ENCODE measurements around the gene DLGAP1. TPM values are rescaled to one million over a fixed set of nuclear protein-coding genes. Genes with fewer than 3 reads are reported as not detected.

The DLGAP1 gene
- total and polyA plus RNA-seq, 2 of the 8 experiments (the other 6 are each of a cell fraction or from before 2014, with no cell fraction given): 11.8 to 16.9 TPM

DNA sequence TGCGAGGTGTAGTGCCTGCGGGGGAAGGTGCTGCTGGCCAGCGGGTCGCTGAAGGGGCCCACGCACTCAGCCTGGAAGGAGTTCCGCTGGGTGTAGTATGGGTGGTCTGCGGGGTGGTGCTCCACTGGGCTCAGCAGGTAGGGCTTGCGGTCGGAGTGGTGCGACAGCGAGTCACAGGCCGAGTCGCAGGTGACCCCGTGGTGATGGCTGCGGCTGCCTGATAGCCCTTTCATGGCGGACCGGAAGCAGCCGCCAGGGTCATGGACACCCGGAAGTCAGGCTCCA is 575.3 kb downstream of the DLGAP1 start:
- H3K4ac ChIP-seq (replicated peaks; ENCODE audit: insufficient read length, low read depth, low read length): no peak overlapping the region
- H2BK5ac ChIP-seq (ENCODE audit: low read depth, low read length): peak overlapping the region; percentile 8; the same call in 1 of the 2 replicates
- H4K20me1 ChIP-seq (replicated peaks in 1 of 2; ENCODE audit: control insufficient read depth in 1 of 2, insufficient read depth in 2 of 2, low read length in 2 of 2): no peaks in the 10 kb centered on the region
- no peak overlapping the region for H2AK5ac ChIP-seq (ENCODE audit: low read depth, low read length)
- H2BK20ac ChIP-seq (ENCODE audit: low read length): no peak overlapping the region
- FAIRE-seq (no peak), DNase-seq (ENCODE audit: low read depth in 1 of 2, low spot score in 2 of 2) (no peak)
- no peaks in the 10 kb centered on the region for H3K79me2 ChIP-seq (ENCODE audit: control insufficient read depth in 1 of 2, insufficient read depth in 2 of 2, low read length in 2 of 2)
- peaks cover 0 to 10% (median 0%) of the 10 kb centered on the region in 4 experiments; a peak in 2 of 8 replicates for H3K36me3 ChIP-seq (ENCODE audit: control insufficient read depth in 2 of 4, insufficient read depth in 4 of 4, low read length in 3 of 4)
- no peak overlapping the region for H3K14ac ChIP-seq (ENCODE audit: insufficient read length)
- POLR2A ChIA-PET (ENCODE audit: partially characterized antibody): interaction anchor here (1.0 to 1.5 kb wide), 2 partner anchors 10 to 13 kb away, joined by 3 read pairs; no protein-coding TSS in a partner anchor
- H3K18ac ChIP-seq (ENCODE audit: extremely low read depth, low read length): no peak overlapping the region
- H4K5ac ChIP-seq (ENCODE audit: insufficient read length, low read depth, low read length): no peak overlapping the region
- no peak overlapping the region for H3K23ac ChIP-seq (ENCODE audit: insufficient read length)
- 94% methylated on average over 19 of the region's 19 CpGs; no CpG with 5 or more reads in 1 of the 2 experiments for WGBS, 2 experiments (ENCODE audit: extremely low coverage in 1 of 2, insufficient coverage in 1 of 2, insufficient read length in 1 of 2, insufficient replicate concordance in 2 of 2, low coverage in 1 of 2, low lambda C conversion rate in 2 of 2, missing lambda C conversion rate in 1 of 2)
- CTCF ChIA-PET (ENCODE audit: partially characterized antibody): interaction anchor here (2.0 to 2.1 kb wide), 2 partner anchors 16 to 108 kb away, joined by 5 to 9 read pairs; no protein-coding TSS in a partner anchor
- no peak overlapping the region for H3K9ac ChIP-seq (replicated peaks in 1 of 4; ENCODE audit: extremely low read depth in 1 of 4, low read depth in 3 of 4, low read length in 3 of 4)
- no peak overlapping the region for H3K27ac ChIP-seq (ENCODE audit: low read depth, low read length)
- no peak overlapping the region for H2AFZ ChIP-seq (ENCODE audit: low read length)
- no peak overlapping the region for H3K4me2 ChIP-seq (ENCODE audit: insufficient read depth in 1 of 2, low read depth in 2 of 2, low read length in 2 of 2)
- H2BK15ac ChIP-seq (ENCODE audit: low read length): no peak overlapping the region
- H2BK12ac ChIP-seq (ENCODE audit: low read depth, low read length): no peak overlapping the region
- no peaks in the 10 kb centered on the region for H3K79me1 ChIP-seq (ENCODE audit: low read depth, low read length)
- H3K4me3 ChIP-seq (ENCODE audit: extremely low read depth in 1 of 4, insufficient read depth in 2 of 4, low read depth in 3 of 4, low read length in 4 of 4): no peak overlapping the region
- no peak overlapping the region for H2BK120ac ChIP-seq (replicated peaks; ENCODE audit: low read depth, low read length)
- H3K9me3 ChIP-seq (ENCODE audit: insufficient read depth in 2 of 2, low read depth in 1 of 2, low read length in 1 of 2): no peaks in the 10 kb centered on the region
- no peak overlapping the region for H3K56ac ChIP-seq (replicated peaks; ENCODE audit: insufficient read length, low read depth, low read length)
- no peak overlapping the region for H4K8ac ChIP-seq (ENCODE audit: extremely low read depth, insufficient read depth, low read length)
- H4K91ac ChIP-seq (replicated peaks; ENCODE audit: insufficient read length, low read length): no peak overlapping the region
- H3K4me1 ChIP-seq (replicated peaks in 1 of 4; ENCODE audit: control insufficient read depth in 3 of 4, insufficient read depth in 4 of 4, low read length in 3 of 4): 0 out of 7 replicates have a peak, but pooled peaks cover 0 to 2% (median 0%) of the 10 kb centered on the region in 4 experiments
- no peaks in the 10 kb centered on the region for H3K27me3 ChIP-seq (replicated peaks in 1 of 4; ENCODE audit: control insufficient read depth in 3 of 4, extremely low read depth in 1 of 4, insufficient read depth in 3 of 4, low read length in 3 of 4)
- no peaks in the 10 kb centered on the region for H3K23me2 ChIP-seq (ENCODE audit: low read depth, low read length)
- TF ChIP-seq HDAC2 (IDR thresholded peaks at IDR 0.05; ENCODE audit: borderline replicate concordance in 1 of 2, low read depth in 2 of 2, low read length in 2 of 2) (no peak), PHF8 (conservative IDR thresholded peaks at IDR 0.05; ENCODE audit: low read depth, low read length) (no peak), POLR2AphosphoS5 (IDR thresholded peaks at IDR 0.05; ENCODE audit: low read depth, low read length) (no peak), FOSL1 (IDR thresholded peaks at IDR 0.05; ENCODE audit: insufficient read depth, low read depth, low read length) (no peak), YY1 (IDR thresholded peaks at IDR 0.05; ENCODE audit: low read depth, low read length) (no peak), POLR2A (IDR thresholded peaks at IDR 0.05; ENCODE audit: control extremely low read depth in 1 of 2, low read depth in 2 of 2, low read length in 2 of 2) (no peak), NRF1 (IDR thresholded peaks at IDR 0.05; ENCODE audit: low read depth, low read length) (no peak), HDAC6 (IDR thresholded peaks at IDR 0.05; ENCODE audit: low read depth, low read length) (no peak), USF2 (IDR thresholded peaks at IDR 0.05; ENCODE audit: low read length) (no peak), GTF2F1 (IDR thresholded peaks at IDR 0.05; ENCODE audit: borderline replicate concordance, low read depth, low read length) (no peak), BCL11A (IDR thresholded peaks at IDR 0.05; ENCODE audit: low read depth in 2 of 2, low read length in 2 of 2) (no peak), SP1 (IDR thresholded peaks at IDR 0.05; ENCODE audit: low read depth, low read length) (no peak), MAFK (IDR thresholded peaks at IDR 0.05; ENCODE audit: low read depth, low read length) (no peak), RXRA (IDR thresholded peaks at IDR 0.05; ENCODE audit: insufficient read depth, low read depth, low read length) (no peak)
